Measurements from ENCODE around the gene BCAN.

DNA sequence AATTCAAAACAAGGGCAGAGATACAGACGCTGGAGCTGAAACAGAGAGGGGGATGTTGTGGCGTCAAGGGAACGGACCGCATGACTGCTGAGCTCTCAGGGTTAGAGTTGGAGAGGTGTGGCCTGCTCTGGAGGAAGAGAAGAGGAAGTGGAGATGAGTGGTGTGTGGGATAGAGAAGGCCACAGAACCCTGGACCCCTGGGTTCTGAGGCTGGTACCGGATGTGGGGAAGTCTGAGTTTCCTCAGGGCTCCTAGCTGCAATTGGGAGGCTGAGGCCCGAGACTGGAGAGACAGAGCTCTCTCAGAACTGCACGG is 1.8 kb downstream of the BCAN start:
- no peak for TF ChIP-seq POLR2AphosphoS5 (IDR thresholded peaks at IDR 0.05)
- TF ChIP-seq, protein P1, sequence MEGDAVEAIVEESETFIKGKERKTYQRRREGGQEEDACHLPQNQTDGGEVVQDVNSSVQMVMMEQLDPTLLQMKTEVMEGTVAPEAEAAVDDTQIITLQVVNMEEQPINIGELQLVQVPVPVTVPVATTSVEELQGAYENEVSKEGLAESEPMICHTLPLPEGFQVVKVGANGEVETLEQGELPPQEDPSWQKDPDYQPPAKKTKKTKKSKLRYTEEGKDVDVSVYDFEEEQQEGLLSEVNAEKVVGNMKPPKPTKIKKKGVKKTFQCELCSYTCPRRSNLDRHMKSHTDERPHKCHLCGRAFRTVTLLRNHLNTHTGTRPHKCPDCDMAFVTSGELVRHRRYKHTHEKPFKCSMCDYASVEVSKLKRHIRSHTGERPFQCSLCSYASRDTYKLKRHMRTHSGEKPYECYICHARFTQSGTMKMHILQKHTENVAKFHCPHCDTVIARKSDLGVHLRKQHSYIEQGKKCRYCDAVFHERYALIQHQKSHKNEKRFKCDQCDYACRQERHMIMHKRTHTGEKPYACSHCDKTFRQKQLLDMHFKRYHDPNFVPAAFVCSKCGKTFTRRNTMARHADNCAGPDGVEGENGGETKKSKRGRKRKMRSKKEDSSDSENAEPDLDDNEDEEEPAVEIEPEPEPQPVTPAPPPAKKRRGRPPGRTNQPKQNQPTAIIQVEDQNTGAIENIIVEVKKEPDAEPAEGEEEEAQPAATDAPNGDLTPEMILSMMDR (IDR thresholded peaks at IDR 0.05) = no peak

All from gastroesophageal sphincter (tissue), 3 donors.